Measurements from ENCODE around the gene SLC46A3. TPM values are rescaled to one million over a fixed set of nuclear protein-coding genes. Genes with fewer than 3 reads are reported as not detected.
"Not testable (repeated sequence)": the region's sequence is repeated elsewhere in the genome, so short reads cannot be mapped to it uniquely, and the experiment has no call there.

SLC46A3 gene
- total RNA-seq, 1 donor from 2014 or later: 2.8 TPM

DNA sequence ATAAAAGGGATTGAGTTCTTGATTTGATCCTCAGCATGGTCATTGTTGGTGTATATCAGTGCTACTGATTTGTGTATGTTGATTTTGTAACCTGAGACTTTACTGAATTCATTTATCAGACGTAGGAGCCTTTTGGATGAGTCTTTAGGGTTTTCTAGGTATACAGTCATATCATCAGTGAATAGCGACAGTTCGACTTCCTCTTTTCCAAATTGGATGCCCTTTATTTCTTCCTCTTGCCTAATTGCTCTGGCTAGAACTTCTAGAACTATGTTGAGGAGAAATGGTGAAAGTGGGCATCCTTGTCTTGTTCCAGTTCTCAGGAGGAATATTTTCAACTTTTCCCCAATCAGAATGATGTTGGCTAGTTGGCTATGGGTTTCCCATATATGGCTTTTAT is 32.9 kb downstream of the SLC46A3 start:
- H3K9me3 Mint-ChIP-seq: no peaks in the 10 kb centered on the region
- H3K4me1 Mint-ChIP-seq (ENCODE audit: unreplicated experiment): no peaks in the 10 kb centered on the region
- no peak overlapping the region for H3K27ac Mint-ChIP-seq
- H3K36me3 Mint-ChIP-seq: no peaks in the 10 kb centered on the region
- H3K27me3 Mint-ChIP-seq: peaks cover 6% of the 10 kb centered on the region
- TF ChIP-seq, protein P1, sequence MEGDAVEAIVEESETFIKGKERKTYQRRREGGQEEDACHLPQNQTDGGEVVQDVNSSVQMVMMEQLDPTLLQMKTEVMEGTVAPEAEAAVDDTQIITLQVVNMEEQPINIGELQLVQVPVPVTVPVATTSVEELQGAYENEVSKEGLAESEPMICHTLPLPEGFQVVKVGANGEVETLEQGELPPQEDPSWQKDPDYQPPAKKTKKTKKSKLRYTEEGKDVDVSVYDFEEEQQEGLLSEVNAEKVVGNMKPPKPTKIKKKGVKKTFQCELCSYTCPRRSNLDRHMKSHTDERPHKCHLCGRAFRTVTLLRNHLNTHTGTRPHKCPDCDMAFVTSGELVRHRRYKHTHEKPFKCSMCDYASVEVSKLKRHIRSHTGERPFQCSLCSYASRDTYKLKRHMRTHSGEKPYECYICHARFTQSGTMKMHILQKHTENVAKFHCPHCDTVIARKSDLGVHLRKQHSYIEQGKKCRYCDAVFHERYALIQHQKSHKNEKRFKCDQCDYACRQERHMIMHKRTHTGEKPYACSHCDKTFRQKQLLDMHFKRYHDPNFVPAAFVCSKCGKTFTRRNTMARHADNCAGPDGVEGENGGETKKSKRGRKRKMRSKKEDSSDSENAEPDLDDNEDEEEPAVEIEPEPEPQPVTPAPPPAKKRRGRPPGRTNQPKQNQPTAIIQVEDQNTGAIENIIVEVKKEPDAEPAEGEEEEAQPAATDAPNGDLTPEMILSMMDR (conservative IDR thresholded peaks at IDR 0.05): no peak
- DNase-seq (ENCODE audit: extremely low spot score, unreplicated experiment): no peak
- H3K4me3 Mint-ChIP-seq: no peak overlapping the region

DNA sequence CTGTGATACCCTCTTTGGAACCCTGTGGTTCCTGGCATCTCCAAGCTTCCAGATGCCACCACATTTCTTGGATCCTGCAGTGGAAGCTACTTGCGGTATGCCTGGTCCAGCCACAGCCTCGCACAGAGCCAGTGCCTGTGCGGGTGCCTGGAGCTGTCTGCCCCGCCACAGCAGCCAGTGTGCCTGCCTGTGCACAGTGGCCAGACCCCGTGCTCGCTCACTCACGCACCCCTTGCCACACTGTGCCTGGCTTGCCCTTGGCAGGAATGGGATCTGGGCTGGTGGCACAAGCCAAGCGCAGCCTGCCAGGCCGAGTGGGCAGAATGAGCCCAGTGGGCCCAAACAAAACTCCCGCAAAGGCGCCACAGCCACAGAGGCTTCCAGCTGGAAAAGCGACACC is 33.7 kb downstream of the SLC46A3 start:
- no peaks in the 10 kb centered on the region for H3K9me3 Mint-ChIP-seq
- TF ChIP-seq, protein P1 (conservative IDR thresholded peaks at IDR 0.05): no peak
- H3K36me3 Mint-ChIP-seq: no peaks in the 10 kb centered on the region
- peaks cover 6% of the 10 kb centered on the region for H3K27me3 Mint-ChIP-seq
- no peak overlapping the region for H3K4me3 Mint-ChIP-seq
- no peak overlapping the region for H3K27ac Mint-ChIP-seq
- no peaks in the 10 kb centered on the region for H3K4me1 Mint-ChIP-seq (ENCODE audit: unreplicated experiment)
- no peak for DNase-seq (ENCODE audit: extremely low spot score, unreplicated experiment)

DNA sequence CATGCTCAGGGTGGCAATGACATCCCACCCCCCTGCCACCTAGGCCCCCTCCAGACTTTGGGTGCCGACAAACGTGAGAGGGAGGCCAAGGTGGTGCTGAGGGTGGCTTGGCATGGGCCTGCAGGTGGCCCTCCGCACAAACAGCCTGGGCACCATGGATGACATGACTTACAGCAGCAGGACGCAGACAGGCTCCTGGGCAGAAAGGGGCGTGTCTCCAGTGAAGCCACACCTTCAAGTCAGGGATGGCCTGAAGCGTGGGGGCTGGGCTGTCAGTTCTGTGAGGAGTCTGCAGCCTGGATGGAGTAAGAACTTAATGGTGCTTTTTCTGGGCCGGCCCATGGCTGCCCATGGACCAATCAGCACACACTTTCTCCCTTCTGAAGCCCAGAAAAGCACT is 34.5 kb downstream of the SLC46A3 start:
- TF ChIP-seq, protein P1 (conservative IDR thresholded peaks at IDR 0.05): no peak
- no peak overlapping the region for H3K27ac Mint-ChIP-seq
- H3K36me3 Mint-ChIP-seq: no peaks in the 10 kb centered on the region
- H3K9me3 Mint-ChIP-seq: no peaks in the 10 kb centered on the region
- DNase-seq (ENCODE audit: extremely low spot score, unreplicated experiment): no peak
- no peaks in the 10 kb centered on the region for H3K27me3 Mint-ChIP-seq
- H3K4me1 Mint-ChIP-seq (ENCODE audit: unreplicated experiment): no peaks in the 10 kb centered on the region
- no peak overlapping the region for H3K4me3 Mint-ChIP-seq

DNA sequence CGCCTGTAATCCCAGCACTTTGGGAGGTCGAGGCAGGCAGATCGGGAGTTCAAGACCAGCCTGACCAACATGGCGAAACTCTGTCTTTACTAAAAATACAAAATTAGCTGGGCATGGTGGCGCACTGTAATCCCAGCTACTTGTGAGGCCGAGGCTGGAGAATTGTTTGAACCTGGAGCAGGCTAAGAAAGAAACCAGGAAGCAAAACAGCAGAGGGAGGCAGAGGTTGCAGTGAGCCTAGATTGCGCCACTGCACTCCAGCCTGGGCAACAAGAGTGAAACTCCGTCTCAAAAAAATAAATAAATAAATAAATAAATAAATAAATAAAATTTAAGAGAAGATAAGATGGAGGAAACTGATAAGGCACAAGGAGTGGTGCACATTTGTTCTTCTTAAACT is 35.6 kb downstream of the SLC46A3 start:
- not testable (repeated sequence) for H3K27me3 Mint-ChIP-seq; H3K4me1 Mint-ChIP-seq (ENCODE audit: unreplicated experiment); DNase-seq (ENCODE audit: extremely low spot score, unreplicated experiment); H3K9me3 Mint-ChIP-seq; H3K27ac Mint-ChIP-seq; H3K36me3 Mint-ChIP-seq; H3K4me3 Mint-ChIP-seq

DNA sequence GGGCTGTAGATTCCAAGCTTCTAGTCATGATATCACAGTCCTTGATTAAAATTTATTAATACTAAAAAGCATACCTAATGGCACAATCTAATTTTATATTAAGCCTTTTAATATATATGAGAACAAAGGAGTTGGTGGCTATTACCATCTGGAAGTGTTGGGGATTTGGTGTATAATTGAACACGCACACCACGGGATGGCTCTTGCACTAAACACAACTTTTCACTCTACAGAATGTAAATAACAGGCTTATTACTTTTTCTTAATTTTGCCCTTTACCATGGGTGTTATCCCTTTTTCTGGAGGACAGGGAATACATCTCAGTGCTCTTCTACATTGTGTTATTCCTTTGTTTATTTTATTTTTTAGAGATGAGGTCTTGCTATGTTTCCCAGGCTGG is 38.2 kb downstream of the SLC46A3 start:
- no peaks in the 10 kb centered on the region for H3K27me3 Mint-ChIP-seq

DNA sequence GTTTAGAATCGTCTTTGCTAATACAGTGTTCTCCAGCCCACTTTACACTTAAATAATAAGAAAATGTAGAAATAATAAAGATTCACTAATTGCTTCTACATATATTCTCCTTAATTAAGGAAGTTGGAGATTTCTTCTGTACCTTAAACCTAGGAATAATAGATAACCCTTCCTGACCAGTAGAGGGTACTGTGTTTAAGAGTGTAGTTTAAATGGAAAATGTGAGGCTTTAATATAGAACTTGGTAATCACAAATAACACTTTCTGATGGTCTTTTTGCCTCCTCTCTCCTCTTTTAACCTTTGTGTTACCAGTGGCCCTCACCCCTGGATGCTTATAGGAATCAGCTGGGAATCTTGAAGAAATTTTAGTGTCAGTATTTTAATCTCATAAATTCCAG is 39.1 kb downstream of the SLC46A3 start:
- Mint-ChIP-seq H3K36me3 (peaks cover 15% of the 10 kb centered on the region), H3K9me3 (no peaks in the 10 kb centered on the region), H3K27ac (no peak overlapping the region), H3K4me1 (ENCODE audit: unreplicated experiment) (no peaks in the 10 kb centered on the region), H3K27me3 (no peaks in the 10 kb centered on the region), H3K4me3 (no peak overlapping the region)
- TF ChIP-seq, protein P1 (conservative IDR thresholded peaks at IDR 0.05): peak; percentile 61
- DNase-seq (ENCODE audit: extremely low spot score, unreplicated experiment): no peak

More for the DNA sequence above, 38.2 kb downstream of the SLC46A3 start:
- Mint-ChIP-seq H3K36me3 (peaks cover 12% of the 10 kb centered on the region), H3K9me3 (no peaks in the 10 kb centered on the region), H3K27ac (no peak overlapping the region), H3K4me1 (ENCODE audit: unreplicated experiment) (no peaks in the 10 kb centered on the region), H3K4me3 (no peak overlapping the region)
- TF ChIP-seq, protein P1 (conservative IDR thresholded peaks at IDR 0.05): no peak
- DNase-seq (ENCODE audit: extremely low spot score, unreplicated experiment): no peak
